Heart right ventricle (tissue), 16 donors: ENCODE results near the gene NARS2. TPM values are rescaled to one million over a fixed set of nuclear protein-coding genes. Genes with fewer than 3 reads are reported as not detected.

ENCODE experiments used
- ATAC-seq, 8 donors: fragments of 200-7000 bp; cut with Tn5 transposase; one replicate each; pipeline ENCODE4 v1.9.1; 2020; ENCODE audit warnings: mild to moderate bottlenecking in 8 of 8, moderate library complexity in 8 of 8, moderate number of reproducible peaks in 1 of 8
- DNase-seq, 2 donors: peaks; one replicate each; pipeline ENCODE4 v3.0.0-alpha.2; 2020
- H3K27ac ChIP-seq, 10 donors: fragments of 200-600 bp; sonication (generic) in 2 of 10; one replicate each; pipeline versions ENCODE4 v1.5.0 to v1.8.0; 2020 to 2022; ENCODE audit warnings: mild to moderate bottlenecking in 3 of 10
- H3K27me3 ChIP-seq, 7 donors: fragments of 200-600 bp; one replicate each; pipeline ENCODE4 v1.8.0; 2021 to 2022; ENCODE audit warnings: mild to moderate bottlenecking in 2 of 7
- H3K36me3 ChIP-seq, 9 donors: fragments of 200-600 bp; sonication (generic) in 1 of 9; one replicate each; pipeline versions ENCODE4 v1.5.0 to v1.8.0; 2020 to 2022; ENCODE audit warnings: mild to moderate bottlenecking in 2 of 9
- H3K4me1 ChIP-seq, 9 donors: fragments of 200-600 bp; sonication (generic) in 1 of 9; one replicate each; pipeline versions ENCODE4 v1.5.0 to v1.8.0; 2020 to 2022; ENCODE audit warnings: mild to moderate bottlenecking in 4 of 9
- H3K4me3 ChIP-seq, 10 donors: fragments of 200-600 bp; sonication (generic) in 2 of 10; one replicate each; pipeline versions ENCODE4 v1.5.0 to v1.8.0; 2020 to 2022; ENCODE audit warnings: mild to moderate bottlenecking in 7 of 10, moderate library complexity in 2 of 10
- H3K9me3 ChIP-seq, 11 donors: fragments of 200-600 bp in 10 of 11; sonication (generic) in 2 of 11; one replicate each; pipeline versions ENCODE4 v1.5.0 to v1.8.0; 2013 to 2022; ENCODE audit warnings: mild to moderate bottlenecking in 2 of 11, control low read depth in 1 of 11, moderate library complexity in 1 of 11
- WGBS, 2 donors: extraction: QIAGEN DNeasy Blood & Tissue Kit; methylation state at CpG; one replicate each; pipeline ENCODE4 v1.1.7; 2013; ENCODE audit warnings: inconsistent platforms in 1 of 2; 5-methylcytosine and 5-hydroxymethylcytosine counted together
- intact Hi-C, 10 donors: fragments of 100-400 bp; cut with DNase I; formaldehyde crosslinking; loops; one replicate each; pipeline versions ENCODE4 v1.11.1 to v1.14.2; 2022
- polyA plus RNA-seq, 2 donors: library from polyadenylated mRNA; stranded (reverse); fragments of 200-250 nt; gene quantifications; one replicate each; pipeline ENCODE4 v1.2.3, GENCODE V29; 2013
- total RNA-seq, 10 donors: library from RNA; stranded (reverse); fragmentation: NEBNext Ultra II Directional in 3 of 10; extraction: Animal tissue kit (Norgen Biotek cat#: 25700) in 3 of 10; gene quantifications; one replicate each; pipeline versions ENCODE4 v1.2.1 to v1.2.4, GENCODE V29; 2021 to 2023
- TF ChIP-seq, protein P1 (sequence below), 9 donors: fragments of 200-600 bp; sonication (generic) in 2 of 9; IDR thresholded peaks; one replicate each; pipeline versions ENCODE4 v1.5.0 to v1.8.0; 2021 to 2022; ENCODE audit warnings: antibody characterized with exemption in 9 of 9, mild to moderate bottlenecking in 5 of 9, moderate library complexity in 1 of 9
- donor health status: Arrhythmogenic right ventricular cardiomyopathy.
- donor health status: ischemic (EF 13 %, LVEDD 7.1; RV severe dilation, severe dysfunction).
- donor health status: healthy with polysubstance abuse.
- donor health status: DM: no; HTN: yes; CAD: no.
- donor health status: DM: no; HTN: no; CAD: no.
- donor health status: ischemic (EF 25% LVEDD 6.9; RV normal size, moderate dysfunction).
- donor health status: ischemic (EF 25% LVEDD 5.7; RV mildly dilated, moderate dysfunction).
- donor health status: healthy.
- donor health status: DM: yes; HTN: yes; CAD: no.
- donor health status: Ischemic cardiomyopathy.
- donor health status: ischemic (EF 35%, LVEDD 5.7; RV mildly dilated, moderate dysfunction).
- donor health status: nonischemic (EF 11% LVEDD 7.7; RV severe dilation, severe dysfunction).
- donor health status: DM: yes; HTN: yes; CAD: no.
- donor health status: PGD.
- donor health status: ischemic (EF 29% LVEDD 5.4; RV normal size, mild dysfunction).
- donor health status: nonischemic (EF 23%, LVEDD 6.1; RV moderate dilation, normal function).

The NARS2 gene
- total and polyA plus RNA-seq, 12 donors = 12.4 to 20.1 (median 16.7) TPM

GRCh38 chr11:78428266-78428636 is 146.4 kb downstream of the NARS2 start:
- TF ChIP-seq, protein P1, sequence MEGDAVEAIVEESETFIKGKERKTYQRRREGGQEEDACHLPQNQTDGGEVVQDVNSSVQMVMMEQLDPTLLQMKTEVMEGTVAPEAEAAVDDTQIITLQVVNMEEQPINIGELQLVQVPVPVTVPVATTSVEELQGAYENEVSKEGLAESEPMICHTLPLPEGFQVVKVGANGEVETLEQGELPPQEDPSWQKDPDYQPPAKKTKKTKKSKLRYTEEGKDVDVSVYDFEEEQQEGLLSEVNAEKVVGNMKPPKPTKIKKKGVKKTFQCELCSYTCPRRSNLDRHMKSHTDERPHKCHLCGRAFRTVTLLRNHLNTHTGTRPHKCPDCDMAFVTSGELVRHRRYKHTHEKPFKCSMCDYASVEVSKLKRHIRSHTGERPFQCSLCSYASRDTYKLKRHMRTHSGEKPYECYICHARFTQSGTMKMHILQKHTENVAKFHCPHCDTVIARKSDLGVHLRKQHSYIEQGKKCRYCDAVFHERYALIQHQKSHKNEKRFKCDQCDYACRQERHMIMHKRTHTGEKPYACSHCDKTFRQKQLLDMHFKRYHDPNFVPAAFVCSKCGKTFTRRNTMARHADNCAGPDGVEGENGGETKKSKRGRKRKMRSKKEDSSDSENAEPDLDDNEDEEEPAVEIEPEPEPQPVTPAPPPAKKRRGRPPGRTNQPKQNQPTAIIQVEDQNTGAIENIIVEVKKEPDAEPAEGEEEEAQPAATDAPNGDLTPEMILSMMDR (IDR thresholded peaks at IDR 0.05) = no peak
- no peak for ATAC-seq
- intact Hi-C loops = loop anchor here in 5 of 10 donors (10.0 kb wide), 4 partner anchors 127 to 293 kb away; partner anchors contain the start of gene ALG8 (in 2 of the 5)

DNA sequence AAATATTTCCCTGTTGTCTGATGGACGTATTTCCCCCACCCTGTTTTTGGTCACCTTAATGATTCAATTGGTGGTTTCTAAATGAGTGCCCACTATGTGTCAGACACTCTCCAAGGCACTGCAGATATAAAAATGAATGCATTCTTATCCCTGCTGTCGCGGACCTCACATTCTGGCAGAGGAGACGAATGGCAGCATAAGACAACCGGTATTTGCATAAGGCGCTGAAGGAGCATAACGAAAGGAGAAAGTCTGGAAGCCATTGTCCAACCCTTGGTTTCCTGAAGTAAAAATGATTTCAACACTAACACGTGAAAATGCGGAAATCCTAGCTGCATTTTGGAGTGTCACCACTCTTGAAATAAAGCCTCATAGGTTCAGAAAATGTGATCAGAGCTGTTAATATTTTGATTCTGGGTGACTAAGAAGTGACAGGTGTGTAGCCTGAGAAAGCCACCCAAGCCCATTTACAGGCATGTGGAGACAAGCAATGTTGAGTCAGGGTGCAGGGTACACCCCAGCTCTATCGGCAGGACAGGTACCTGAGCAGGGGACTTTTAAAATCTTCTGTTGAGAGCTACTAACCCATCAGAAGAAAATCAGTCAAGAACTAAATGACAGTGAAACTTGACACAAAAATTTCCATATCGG is 146.9 kb downstream of the NARS2 start:
- ATAC-seq (no peak), DNase-seq (no peak)
- Histone ChIP-seq H3K36me3 (no peaks in the 10 kb centered on the region), H3K27me3 (no peaks in the 10 kb centered on the region), H3K4me3 (peak overlapping the region in 5 of 10 donors; percentile 4 to 26 (median 19)), H3K4me1 (peaks cover 0 to 59% (median 14%) of the 10 kb centered on the region in 9 donors), H3K9me3 (no peaks in the 10 kb centered on the region), H3K27ac (peak overlapping the region in 3 of 10 donors; percentile 45 to 90 (median 53))
- intact Hi-C loops = loop anchor here in 5 of 10 donors (10.0 kb wide), 4 partner anchors 127 to 293 kb away; partner anchors contain the start of gene ALG8 (in 2 of the 5)
- WGBS, 2 donors = 59 to 73% methylated on average over 11 of the region's 11 CpGs
- TF ChIP-seq, protein P1 (IDR thresholded peaks at IDR 0.05) = no peak

More at GRCh38 chr11:78428266-78428636, 146.4 kb downstream of the NARS2 start:
- DNase-seq = no peak
- peaks cover 0 to 60% (median 16%) of the 10 kb centered on the region in 9 donors for H3K4me1 ChIP-seq
- peak overlapping the region in 3 of 10 donors; percentile 45 to 90 (median 53) for H3K27ac ChIP-seq
- H3K4me3 ChIP-seq = peak overlapping the region in 1 of 10 donors; percentile 11
- no peaks in the 10 kb centered on the region for H3K36me3 ChIP-seq
- H3K27me3 ChIP-seq = no peaks in the 10 kb centered on the region
- no peaks in the 10 kb centered on the region for H3K9me3 ChIP-seq

DNA sequence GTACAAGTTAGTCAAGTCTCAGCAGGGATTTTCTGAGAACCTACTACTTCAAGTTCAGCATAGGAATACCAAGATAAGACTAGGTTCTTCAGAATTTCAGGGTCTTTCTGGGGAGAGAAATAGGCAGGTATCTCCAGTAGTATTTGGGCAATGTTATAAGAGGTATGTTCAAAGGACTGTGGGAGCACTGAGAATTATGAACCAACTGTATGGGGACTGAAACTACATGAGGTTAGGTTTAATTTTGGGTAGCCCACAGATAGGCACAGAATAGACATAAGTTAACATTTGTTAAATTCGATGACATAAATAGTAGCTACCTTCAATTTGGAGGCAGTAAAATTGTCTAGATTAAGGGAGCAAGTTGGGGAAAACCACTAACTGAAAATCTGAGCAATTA is 147.8 kb downstream of the NARS2 start:
- ATAC-seq = no peak
- H3K4me1 ChIP-seq = peaks cover 0 to 55% (median 10%) of the 10 kb centered on the region in 9 donors
- H3K36me3 ChIP-seq = no peaks in the 10 kb centered on the region
- no peak overlapping the region for H3K4me3 ChIP-seq
- peak overlapping the region in 1 of 10 donors; percentile 90 for H3K27ac ChIP-seq
- 97% methylated on average over 1 of the region's 1 CpG for WGBS, 2 donors
- H3K27me3 ChIP-seq = no peaks in the 10 kb centered on the region
- TF ChIP-seq, protein P1 (IDR thresholded peaks at IDR 0.05) = no peak
- intact Hi-C loops = loop anchor here in 5 of 10 donors (10.0 kb wide), 4 partner anchors 128 to 292 kb away; partner anchors contain the start of gene ALG8 (in 2 of the 5)
- no peaks in the 10 kb centered on the region for H3K9me3 ChIP-seq
- DNase-seq = no peak

DNA sequence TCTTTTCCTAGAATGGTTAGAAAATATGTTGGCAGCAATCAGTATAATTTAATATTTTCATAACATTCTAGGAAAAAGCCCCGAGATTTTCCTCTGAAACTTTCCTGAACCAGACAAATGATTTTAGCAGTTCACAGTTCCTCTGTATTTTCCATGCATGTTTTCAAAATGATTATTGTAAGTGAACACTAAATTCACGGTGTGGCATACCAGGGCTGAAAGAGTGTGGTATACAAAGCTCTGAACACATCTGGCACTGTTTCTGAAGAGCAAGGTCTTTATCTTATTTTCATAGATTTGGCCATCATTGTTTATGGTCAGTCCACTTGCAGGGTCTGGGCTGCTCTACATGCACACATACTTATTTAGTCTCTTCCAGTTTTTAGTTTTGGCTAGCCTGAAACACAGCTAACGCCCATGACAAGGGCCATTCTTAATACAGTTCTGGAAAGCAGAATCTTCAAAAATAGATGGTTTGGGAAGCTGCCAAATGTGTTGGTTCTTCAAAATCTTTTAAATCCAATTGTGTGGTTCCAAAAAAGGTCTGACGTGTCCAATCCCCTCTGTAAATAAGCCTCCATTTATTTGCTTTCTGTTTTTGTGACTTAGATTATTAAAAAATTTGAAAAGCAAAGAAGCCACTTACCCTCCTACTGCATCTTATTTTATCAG is 149.1 kb downstream of the NARS2 start:
- no peaks in the 10 kb centered on the region for H3K27me3 ChIP-seq
- peak overlapping the region in 3 of 10 donors; percentile 42 to 90 (median 57) for H3K27ac ChIP-seq
- ATAC-seq (peak in 3 of 8 donors; percentile 22 to 34 (median 34)), DNase-seq (no peak)
- H3K36me3 ChIP-seq = no peaks in the 10 kb centered on the region
- H3K9me3 ChIP-seq = no peaks in the 10 kb centered on the region
- H3K4me1 ChIP-seq = peaks cover 0 to 65% (median 15%) of the 10 kb centered on the region in 9 donors
- TF ChIP-seq, protein P1 (IDR thresholded peaks at IDR 0.05) = no peak
- 58 to 67% methylated on average over 4 of the region's 4 CpGs for WGBS, 2 donors
- H3K4me3 ChIP-seq = no peak overlapping the region
- intact Hi-C loops = loop anchor here in 5 of 10 donors (10.0 kb wide), 4 partner anchors 129 to 291 kb away; partner anchors contain the start of gene ALG8 (in 2 of the 5)
